GM12878 (cell line): ENCODE results near the gene PTPRM. TPM values are rescaled to one million over a fixed set of nuclear protein-coding genes. Genes with fewer than 3 reads are reported as not detected.

Experiments used
- ATAC-seq: fragments of 200-7000 bp; cut with Tn5 transposase; 3 replicates; pipeline ENCODE4 v1.9.1; 2020; ENCODE audit warnings: mild to moderate bottlenecking, moderate library complexity
- BruUV-seq: library from RNA; stranded (reverse); fragments of 400-500 nt; replicated peaks from 2 replicates; lab custom pipeline; 2021; lab: Mats Ljungman, UMichigan
- CTCF ChIA-PET: fragments of 300-600 bp; sonication (Branson Sonifier 250); formaldehyde crosslinking; extraction: SDS; loops from one replicate; lab custom pipeline; 2021; ENCODE audit warnings: inconsistent platforms; lab: Yijun Ruan, JAX
- POLR2A ChIA-PET: fragments of 350-600 bp; formaldehyde crosslinking; extraction: SDS; loops from one replicate; lab custom pipeline; 2021; ENCODE audit warnings: inconsistent platforms; lab: Charles Lee
- RAD21 ChIA-PET: fragments of 300-600 bp; sonication (Branson Sonifier 250); formaldehyde crosslinking; loops from one replicate; lab custom pipeline; 2023; ENCODE audit warnings: antibody characterized with exemption; ENCODE audit not compliant: unreplicated experiment; lab: Charles Lee
- SMC1A ChIA-PET: fragments of 300-600 bp; sonication (Branson Sonifier 250); formaldehyde crosslinking; loops from one replicate; lab custom pipeline; 2023; ENCODE audit not compliant: unreplicated experiment, uncharacterized antibody; lab: Charles Lee
- DNase-seq: peaks from one replicate; pipeline ENCODE4 v3.0.0-alpha.2; 2011; ENCODE audit warnings: low read depth, low spot score
- FAIRE-seq: peaks from 3 replicates; lab custom pipeline; 2011; peaks lifted over from hg19 to GRCh38; lab: Jason Lieb, UNC
- H2AFZ ChIP-seq: 2 replicates; pipeline ENCODE4 v1.6.0; 2011; ENCODE audit warnings: low read depth, low read length, control low read depth; ENCODE audit not compliant: control insufficient read depth
- H3K27ac ChIP-seq: 2 replicates; pipeline ENCODE4 v1.5.1; 2011; ENCODE audit warnings: control low read depth; ENCODE audit not compliant: control insufficient read depth, insufficient read depth
- H3K27me3 ChIP-seq, 2 experiments: replicated peaks in 1 of 2; 2 replicates each; pipeline versions ENCODE4 v1.6.0 to v1.6.1; 2011; ENCODE audit warnings: low read length in 1 of 2; ENCODE audit not compliant: control insufficient read depth in 2 of 2, insufficient read depth in 2 of 2
- H3K36me3 ChIP-seq, 2 experiments: 2 replicates each; pipeline ENCODE4 v1.5.1; 2011; ENCODE audit warnings: low read length in 1 of 2; ENCODE audit not compliant: control insufficient read depth in 2 of 2, insufficient read depth in 2 of 2
- H3K4me1 ChIP-seq: 2 replicates; pipeline ENCODE4 v1.6.1; 2011; ENCODE audit warnings: mild to moderate bottlenecking, low read length, moderate library complexity, mixed read lengths; ENCODE audit not compliant: control insufficient read depth, insufficient read depth
- H3K4me2 ChIP-seq: 2 replicates; pipeline ENCODE4 v1.6.0; 2011; ENCODE audit warnings: control low read depth; ENCODE audit not compliant: control insufficient read depth, insufficient read depth
- H3K4me3 ChIP-seq: fragments of 200-600 bp; sonication (generic); 2 replicates; pipeline ENCODE4 v1.5.1; 2016
- H3K79me2 ChIP-seq: 2 replicates; pipeline ENCODE4 v1.6.0; 2011; ENCODE audit warnings: low read length; ENCODE audit not compliant: control insufficient read depth, insufficient read depth
- H3K9ac ChIP-seq: 2 replicates; pipeline ENCODE4 v1.8.0; 2011; ENCODE audit warnings: low read length, control low read depth, mixed read lengths; ENCODE audit not compliant: control insufficient read depth, insufficient read depth
- H3K9me3 ChIP-seq: replicated peaks from 3 replicates; pipeline ENCODE4 v1.5.1; 2011; ENCODE audit warnings: mild to moderate bottlenecking, low read length; ENCODE audit not compliant: control insufficient read depth, insufficient read depth
- H4K20me1 ChIP-seq: 2 replicates; pipeline ENCODE4 v1.6.0; 2011; ENCODE audit not compliant: control insufficient read depth, insufficient read depth
- CREB1 ChIP-seq: IDR thresholded peaks from 2 replicates; pipeline ENCODE4 v1.6.1; 2012; ENCODE audit warnings: low read depth, mild to moderate bottlenecking, inconsistent platforms
- KLF5 ChIP-seq: fragments of 450-650 bp; IDR thresholded peaks from 2 replicates; pipeline ENCODE4 v1.6.1; 2014; ENCODE audit warnings: mild to moderate bottlenecking; ENCODE audit not compliant: partially characterized antibody
- MEF2B ChIP-seq: fragments of 450-650 bp; IDR thresholded peaks from 2 replicates; pipeline ENCODE4 v1.6.1; 2018; ENCODE audit warnings: mild to moderate bottlenecking, moderate library complexity; ENCODE audit not compliant: partially characterized antibody, poor library complexity, severe bottlenecking
- NFIC ChIP-seq: IDR thresholded peaks from 2 replicates; pipeline ENCODE4 v1.6.1; 2012; ENCODE audit warnings: low read depth, mild to moderate bottlenecking, inconsistent platforms, low read length, moderate library complexity
- NFYB ChIP-seq: IDR thresholded peaks from 2 replicates; pipeline ENCODE4 v1.6.1; 2011; ENCODE audit warnings: low read depth, mild to moderate bottlenecking, low read length, improper control_type of control experiment, moderate library complexity; ENCODE audit not compliant: insufficient read depth
- PML ChIP-seq: IDR thresholded peaks from 2 replicates; pipeline ENCODE4 v1.6.1; 2012; ENCODE audit warnings: low read length, inconsistent platforms
- RCOR1 ChIP-seq: conservative IDR thresholded peaks from 2 replicates; pipeline ENCODE4 v1.6.1; 2012; ENCODE audit warnings: low read depth, low read length, improper control_type of control experiment
- RFX5 ChIP-seq: IDR thresholded peaks from 2 replicates; pipeline ENCODE4 v1.6.1; 2011; ENCODE audit warnings: low read depth, low read length, improper control_type of control experiment
- SMAD1 ChIP-seq: fragments of 450-650 bp; IDR thresholded peaks from 2 replicates; pipeline ENCODE4 v1.6.1; 2018; ENCODE audit warnings: mild to moderate bottlenecking, low read depth; ENCODE audit not compliant: partially characterized antibody
- SP1 ChIP-seq: IDR thresholded peaks from one replicate; pipeline ENCODE4 v1.6.1; 2011; ENCODE audit warnings: low read depth, low read length
- YBX1 ChIP-seq: fragments of 450-650 bp; IDR thresholded peaks from 2 replicates; pipeline ENCODE4 v1.6.1; 2016; ENCODE audit warnings: antibody characterized with exemption
- WGBS: methylation state at CpG from one replicate; pipeline ENCODE4 v1.1.6; 2016; ENCODE audit warnings: low lambda C conversion rate; ENCODE audit not compliant: insufficient replicate concordance, insufficient coverage; ENCODE audit errors: missing lambda C conversion rate; 5-methylcytosine and 5-hydroxymethylcytosine counted together
- in situ Hi-C: fragments of 300-500 bp; cut with MboI; formaldehyde crosslinking; loops from 9 replicates; pipeline ENCODE4 v1.14.3; 2018; ENCODE audit warnings: mixed read lengths
- intact Hi-C: fragments of 100-400 bp; cut with micrococcal nuclease; formaldehyde crosslinking; loops from one replicate; pipeline ENCODE4 v1.14.2; 2022; ENCODE audit not compliant: unreplicated experiment
- polyA plus RNA-seq, 11 experiments: library from polyadenylated mRNA; depleted of rRNA in 4 of 11; unstranded in 6 of 11; stranded (reverse) in 5 of 11; fragments of >200 nt; fragmentation: Nextera tagmentation in 4 of 11; fragmentation: Illumina TruSeq in 1 of 11; extraction: Ambion mirVana in 4 of 11; extraction: Trizol in 1 of 11; gene quantifications; 1 replicate in 1 of 11; 2 replicates in 10 of 11; pipeline versions ENCODE4 v1.2.1 to v1.2.3, GENCODE V29; 2011 to 2016; ENCODE audit warnings: inconsistent platforms in 2 of 11, missing spikeins in 2 of 11, low read depth in 1 of 11
- total RNA-seq, 4 experiments: library from RNA; depleted of rRNA in 3 of 4; stranded (reverse); fragments of >200 nt in 3 of 4; fragmentation: Illumina TruSeq in 1 of 4; extraction: Trizol in 1 of 4; gene quantifications; 2 replicates each; pipeline versions ENCODE4 v1.2.1 to v1.2.3, GENCODE V29; 2013 to 2021
- TF ChIP-seq, protein P1 (sequence below): fragments of 150-350 bp; IDR thresholded peaks from 2 replicates; pipeline ENCODE4 v1.6.1; 2016; ENCODE audit warnings: low read depth, low read length
- TF ChIP-seq, protein P2 (sequence below): IDR thresholded peaks from 2 replicates; pipeline ENCODE4 v1.6.1; 2012; ENCODE audit warnings: low read depth, low read length, improper control_type of control experiment
- TF ChIP-seq, protein P3 (sequence below): fragments of 450-650 bp; IDR thresholded peaks from 2 replicates; pipeline ENCODE4 v1.6.1; 2014; ENCODE audit warnings: mild to moderate bottlenecking
- TF ChIP-seq, protein P4 (sequence below): fragments of 450-650 bp; IDR thresholded peaks from 2 replicates; pipeline ENCODE4 v1.6.1; 2017; ENCODE audit warnings: mild to moderate bottlenecking

The PTPRM gene
- total and polyA plus RNA-seq, 10 of the 15 experiments (the other 5 are each of a cell fraction or from before 2014, with no cell fraction given) = 0.07 to 22.6 (median 0.60) TPM

DNA sequence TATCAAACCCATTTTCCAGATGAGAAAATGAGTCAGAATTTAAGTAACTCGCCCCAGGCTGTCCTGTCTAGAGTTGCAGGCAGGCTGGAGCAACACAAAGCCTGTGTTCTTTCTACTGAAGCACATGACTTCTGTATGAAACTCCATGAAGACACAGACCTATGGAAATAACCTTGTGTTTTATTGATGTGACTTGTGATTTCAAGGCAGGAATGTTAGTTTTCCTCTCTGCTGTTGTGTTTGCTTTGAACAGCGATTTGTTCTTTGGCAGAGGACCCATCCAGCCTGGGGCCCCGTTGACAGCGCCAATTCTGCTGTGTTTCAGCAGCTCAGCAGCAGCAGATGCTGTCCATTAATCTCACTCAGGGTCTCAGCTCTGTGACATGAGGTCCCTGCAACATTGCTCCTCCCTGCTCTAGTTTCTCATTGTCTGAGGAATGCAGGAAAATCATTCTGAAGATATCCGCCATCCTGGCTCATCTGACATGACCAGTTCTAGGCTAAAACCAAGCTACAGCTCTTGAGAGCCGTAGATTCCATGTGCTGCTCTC lies 697.8 kb downstream of the PTPRM start:
- Histone ChIP-seq H3K4me3 (no peak overlapping the region), H3K4me1 (peaks cover 6% of the 10 kb centered on the region; the same call in 1 of the 2 replicates), H3K36me3 (no peaks in the 10 kb centered on the region), H4K20me1 (no peaks in the 10 kb centered on the region), H3K27ac (no peak overlapping the region), H3K9me3 (no peaks in the 10 kb centered on the region), H3K27me3 (no peaks in the 10 kb centered on the region; a peak in 2 of 4 replicates), H3K79me2 (no peaks in the 10 kb centered on the region), H3K4me2 (no peak overlapping the region), H2AFZ (no peak overlapping the region), H3K9ac (no peak overlapping the region)
- no TSS peak for BruUV-seq
- intact Hi-C loops (no loop called here), in situ Hi-C loops (no loop called here)
- SMC1A ChIA-PET = no interaction called here
- DNase-seq (no peak), ATAC-seq (no peak), FAIRE-seq (no peak)
- CTCF ChIA-PET = no interaction called here
- RAD21 ChIA-PET = no interaction called here
- POLR2A ChIA-PET = no interaction called here
- 48% methylated on average over 6 of the region's 6 CpGs for WGBS
- TF ChIP-seq SP1 (no peak), KLF5 (no peak), CREB1 (no peak), SMAD1 (no peak), PML (no peak), YBX1 (no peak), MEF2B (no peak), NFIC (no peak), RFX5 (no peak), RCOR1 (no peak), NFYB (no peak)
- TF ChIP-seq, protein P1, sequence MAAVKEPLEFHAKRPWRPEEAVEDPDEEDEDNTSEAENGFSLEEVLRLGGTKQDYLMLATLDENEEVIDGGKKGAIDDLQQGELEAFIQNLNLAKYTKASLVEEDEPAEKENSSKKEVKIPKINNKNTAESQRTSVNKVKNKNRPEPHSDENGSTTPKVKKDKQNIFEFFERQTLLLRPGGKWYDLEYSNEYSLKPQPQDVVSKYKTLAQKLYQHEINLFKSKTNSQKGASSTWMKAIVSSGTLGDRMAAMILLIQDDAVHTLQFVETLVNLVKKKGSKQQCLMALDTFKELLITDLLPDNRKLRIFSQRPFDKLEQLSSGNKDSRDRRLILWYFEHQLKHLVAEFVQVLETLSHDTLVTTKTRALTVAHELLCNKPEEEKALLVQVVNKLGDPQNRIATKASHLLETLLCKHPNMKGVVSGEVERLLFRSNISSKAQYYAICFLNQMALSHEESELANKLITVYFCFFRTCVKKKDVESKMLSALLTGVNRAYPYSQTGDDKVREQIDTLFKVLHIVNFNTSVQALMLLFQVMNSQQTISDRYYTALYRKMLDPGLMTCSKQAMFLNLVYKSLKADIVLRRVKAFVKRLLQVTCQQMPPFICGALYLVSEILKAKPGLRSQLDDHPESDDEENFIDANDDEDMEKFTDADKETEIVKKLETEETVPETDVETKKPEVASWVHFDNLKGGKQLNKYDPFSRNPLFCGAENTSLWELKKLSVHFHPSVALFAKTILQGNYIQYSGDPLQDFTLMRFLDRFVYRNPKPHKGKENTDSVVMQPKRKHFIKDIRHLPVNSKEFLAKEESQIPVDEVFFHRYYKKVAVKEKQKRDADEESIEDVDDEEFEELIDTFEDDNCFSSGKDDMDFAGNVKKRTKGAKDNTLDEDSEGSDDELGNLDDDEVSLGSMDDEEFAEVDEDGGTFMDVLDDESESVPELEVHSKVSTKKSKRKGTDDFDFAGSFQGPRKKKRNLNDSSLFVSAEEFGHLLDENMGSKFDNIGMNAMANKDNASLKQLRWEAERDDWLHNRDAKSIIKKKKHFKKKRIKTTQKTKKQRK = no peak
- TF ChIP-seq, protein P2, sequence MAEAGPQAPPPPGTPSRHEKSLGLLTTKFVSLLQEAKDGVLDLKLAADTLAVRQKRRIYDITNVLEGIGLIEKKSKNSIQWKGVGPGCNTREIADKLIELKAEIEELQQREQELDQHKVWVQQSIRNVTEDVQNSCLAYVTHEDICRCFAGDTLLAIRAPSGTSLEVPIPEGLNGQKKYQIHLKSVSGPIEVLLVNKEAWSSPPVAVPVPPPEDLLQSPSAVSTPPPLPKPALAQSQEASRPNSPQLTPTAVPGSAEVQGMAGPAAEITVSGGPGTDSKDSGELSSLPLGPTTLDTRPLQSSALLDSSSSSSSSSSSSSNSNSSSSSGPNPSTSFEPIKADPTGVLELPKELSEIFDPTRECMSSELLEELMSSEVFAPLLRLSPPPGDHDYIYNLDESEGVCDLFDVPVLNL = no peak
- TF ChIP-seq, protein P3, sequence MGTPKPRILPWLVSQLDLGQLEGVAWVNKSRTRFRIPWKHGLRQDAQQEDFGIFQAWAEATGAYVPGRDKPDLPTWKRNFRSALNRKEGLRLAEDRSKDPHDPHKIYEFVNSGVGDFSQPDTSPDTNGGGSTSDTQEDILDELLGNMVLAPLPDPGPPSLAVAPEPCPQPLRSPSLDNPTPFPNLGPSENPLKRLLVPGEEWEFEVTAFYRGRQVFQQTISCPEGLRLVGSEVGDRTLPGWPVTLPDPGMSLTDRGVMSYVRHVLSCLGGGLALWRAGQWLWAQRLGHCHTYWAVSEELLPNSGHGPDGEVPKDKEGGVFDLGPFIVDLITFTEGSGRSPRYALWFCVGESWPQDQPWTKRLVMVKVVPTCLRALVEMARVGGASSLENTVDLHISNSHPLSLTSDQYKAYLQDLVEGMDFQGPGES = no peak
- TF ChIP-seq, protein P4, sequence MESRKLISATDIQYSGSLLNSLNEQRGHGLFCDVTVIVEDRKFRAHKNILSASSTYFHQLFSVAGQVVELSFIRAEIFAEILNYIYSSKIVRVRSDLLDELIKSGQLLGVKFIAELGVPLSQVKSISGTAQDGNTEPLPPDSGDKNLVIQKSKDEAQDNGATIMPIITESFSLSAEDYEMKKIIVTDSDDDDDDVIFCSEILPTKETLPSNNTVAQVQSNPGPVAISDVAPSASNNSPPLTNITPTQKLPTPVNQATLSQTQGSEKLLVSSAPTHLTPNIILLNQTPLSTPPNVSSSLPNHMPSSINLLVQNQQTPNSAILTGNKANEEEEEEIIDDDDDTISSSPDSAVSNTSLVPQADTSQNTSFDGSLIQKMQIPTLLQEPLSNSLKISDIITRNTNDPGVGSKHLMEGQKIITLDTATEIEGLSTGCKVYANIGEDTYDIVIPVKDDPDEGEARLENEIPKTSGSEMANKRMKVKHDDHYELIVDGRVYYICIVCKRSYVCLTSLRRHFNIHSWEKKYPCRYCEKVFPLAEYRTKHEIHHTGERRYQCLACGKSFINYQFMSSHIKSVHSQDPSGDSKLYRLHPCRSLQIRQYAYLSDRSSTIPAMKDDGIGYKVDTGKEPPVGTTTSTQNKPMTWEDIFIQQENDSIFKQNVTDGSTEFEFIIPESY = no peak
